Stimulated activated CD4-positive, alpha-beta T cell treated with anti-CD3 and anti-CD28 coated beads, Interleukin-12 subunit alpha, Interleukin-12 subunit beta, amount 100 ng/mL, for 4 hours (primary cell): ENCODE measurements around the gene AP3S2.
"Not testable (repeated sequence)": the region's sequence is repeated elsewhere in the genome, so short reads cannot be mapped to it uniquely, and the experiment has no call there.

ENCODE experiments used
- DNase-seq: peaks from one replicate; pipeline ENCODE4 v3.0.0-alpha.2; 2020

AP3S2 gene

GRCh38 chr15:89863918-89864317, 29.9 kb downstream of the AP3S2 start:
- no peak for DNase-seq

- DNase-seq = no peak
These were observed 32.9 kb downstream of the AP3S2 start for GRCh38 chr15:89860891-89861290.

- DNase-seq = no peak
These were observed 33.4 kb downstream of the AP3S2 start for GRCh38 chr15:89860431-89860830.

GRCh38 chr15:89858661-89859458, 34.9 kb downstream of the AP3S2 start:
- no peak for DNase-seq

GRCh38 chr15:89857673-89858072, 36.1 kb downstream of the AP3S2 start:
- DNase-seq = no peak

GRCh38 chr15:89855948-89856347, 37.8 kb downstream of the AP3S2 start:
- DNase-seq = no peak

GRCh38 chr15:89854863-89855262, 38.9 kb downstream of the AP3S2 start:
- not testable (repeated sequence) for DNase-seq

- DNase-seq = no peak
These were observed 41.3 kb downstream of the AP3S2 start for GRCh38 chr15:89852342-89852995.

- DNase-seq = no peak
These were observed 42.0 kb downstream of the AP3S2 start for GRCh38 chr15:89851673-89852341.

GRCh38 chr15:89848970-89849292, 44.9 kb downstream of the AP3S2 start:
- no peak for DNase-seq

- DNase-seq = no peak
These were observed 46.7 kb downstream of the AP3S2 start for GRCh38 chr15:89847101-89847500.

GRCh38 chr15:89845305-89845893, 48.4 kb downstream of the AP3S2 start:
- no peak for DNase-seq

- DNase-seq = no peak
These were observed 51.8 kb downstream of the AP3S2 start for GRCh38 chr15:89841962-89842361.

GRCh38 chr15:89841306-89841705, 52.5 kb downstream of the AP3S2 start:
- DNase-seq = no peak

GRCh38 chr15:89839167-89839810, 54.5 kb downstream of the AP3S2 start:
- DNase-seq = no peak

- no peak for DNase-seq
These were observed 56.0 kb downstream of the AP3S2 start for GRCh38 chr15:89837830-89838178.

- DNase-seq = no peak
These were observed 56.5 kb downstream of the AP3S2 start for GRCh38 chr15:89837134-89837829.

GRCh38 chr15:89836267-89837133, 57.3 kb downstream of the AP3S2 start:
- no peak for DNase-seq

GRCh38 chr15:89835176-89835564, 58.6 kb downstream of the AP3S2 start:
- no peak for DNase-seq

GRCh38 chr15:89834465-89835175, 59.2 kb downstream of the AP3S2 start:
- not testable (repeated sequence) for DNase-seq

- no peak for DNase-seq
These were observed 59.8 kb downstream of the AP3S2 start for GRCh38 chr15:89833966-89834365.
